H1 (cell line): ENCODE measurements around the gene SOS1. TPM values are rescaled to one million over a fixed set of nuclear protein-coding genes. Genes with fewer than 3 reads are reported as not detected.

Experiments
- CHD7 ChIP-seq: fragments of 300-600 bp; sonication (generic); IDR thresholded peaks from 2 replicates; pipeline ENCODE4 v1.7.1; 2012; ENCODE audit warnings: low read length, moderate library complexity, mild to moderate bottlenecking, inconsistent platforms; ENCODE audit not compliant: insufficient replicate concordance
- EP300 ChIP-seq, 2 experiments: IDR thresholded peaks; 1 replicate in 1 of 2; 2 replicates in 1 of 2; pipeline ENCODE4 v1.6.1; 2011 to 2012; ENCODE audit warnings: low read depth in 2 of 2, low read length in 2 of 2, mild to moderate bottlenecking in 2 of 2, borderline replicate concordance in 1 of 2, inconsistent platforms in 1 of 2, moderate library complexity in 1 of 2
- FOSL1 ChIP-seq: IDR thresholded peaks from 2 replicates; pipeline ENCODE4 v1.6.1; 2011; ENCODE audit warnings: mild to moderate bottlenecking, low read depth, low read length, moderate library complexity; ENCODE audit not compliant: insufficient read depth
- POLR2A ChIP-seq, 2 experiments: IDR thresholded peaks; 1 replicate in 1 of 2; 2 replicates in 1 of 2; pipeline ENCODE4 v1.6.1; 2011; ENCODE audit warnings: low read depth in 2 of 2, low read length in 2 of 2, mild to moderate bottlenecking in 2 of 2; ENCODE audit errors: control extremely low read depth in 1 of 2
- TAF1 ChIP-seq: IDR thresholded peaks from 2 replicates; pipeline ENCODE4 v1.6.1; 2011; ENCODE audit warnings: mild to moderate bottlenecking, low read depth, low read length
- polyA plus RNA-seq, 7 experiments: library from polyadenylated mRNA; depleted of rRNA in 3 of 7; stranded (reverse) in 5 of 7; unstranded in 2 of 7; fragments of >200 nt in 5 of 7; fragments of 200-250 nt in 2 of 7; gene quantifications; 1 replicate in 5 of 7; 2 replicates in 1 of 7; 4 replicates in 1 of 7; pipeline versions ENCODE4 v1.2.1 to v1.2.3, GENCODE V29; 2011 to 2013; ENCODE audit warnings: missing spikeins in 2 of 7, mixed read lengths in 2 of 7
- total RNA-seq: library from RNA; stranded (reverse); fragmentation: NEBNext Ultra II Directional; extraction: Animal tissue kit (Norgen Biotek cat#: 25700); gene quantifications from 2 replicates; pipeline ENCODE4 v1.2.1, GENCODE V29; 2021
- TF ChIP-seq, protein P1 (sequence below): IDR thresholded peaks from 2 replicates; pipeline ENCODE4 v1.6.1; 2011; ENCODE audit warnings: low read length, improper control_type of control experiment

Gene SOS1
- total and polyA plus RNA-seq, 2 of the 8 experiments (the other 6 are each of a cell fraction or from before 2014, with no cell fraction given) = 25.7 to 27.0 TPM

DNA sequence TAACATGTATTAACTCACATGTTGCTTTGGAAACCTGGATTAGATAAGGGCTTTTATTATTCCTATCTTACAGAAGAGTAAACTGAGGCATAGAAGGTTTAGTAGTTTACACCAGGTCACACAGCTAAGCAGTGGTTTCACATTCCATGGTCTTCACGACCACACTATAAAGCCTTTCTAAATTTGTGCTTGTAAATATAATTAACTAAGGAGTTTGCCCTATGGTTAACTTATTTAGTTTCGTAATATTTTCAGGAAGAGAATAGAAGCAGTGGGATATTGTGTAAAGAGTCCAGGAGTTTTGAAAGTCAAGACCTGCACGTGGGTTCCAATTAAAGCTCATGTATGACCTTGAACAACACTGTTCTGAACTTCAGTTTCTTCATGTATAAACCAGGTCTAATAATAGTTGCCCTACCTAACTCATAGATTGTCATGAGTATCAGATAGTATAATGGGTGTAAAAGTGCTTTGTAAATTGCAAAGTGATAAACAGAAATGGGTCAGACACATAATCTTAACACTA, 19.5 kb upstream of the SOS1 start (continued):
- TF ChIP-seq CHD7 (no peak), TAF1 (no peak), POLR2A (IDR thresholded peaks at IDR 0.05; ENCODE audit: control extremely low read depth in 1 of 2, low read depth in 2 of 2, low read length in 2 of 2) (no peak), FOSL1 (no peak), EP300 (IDR thresholded peaks at IDR 0.05; ENCODE audit: borderline replicate concordance in 1 of 2, low read depth in 2 of 2, low read length in 2 of 2) (no peak)
- TF ChIP-seq, protein P1, sequence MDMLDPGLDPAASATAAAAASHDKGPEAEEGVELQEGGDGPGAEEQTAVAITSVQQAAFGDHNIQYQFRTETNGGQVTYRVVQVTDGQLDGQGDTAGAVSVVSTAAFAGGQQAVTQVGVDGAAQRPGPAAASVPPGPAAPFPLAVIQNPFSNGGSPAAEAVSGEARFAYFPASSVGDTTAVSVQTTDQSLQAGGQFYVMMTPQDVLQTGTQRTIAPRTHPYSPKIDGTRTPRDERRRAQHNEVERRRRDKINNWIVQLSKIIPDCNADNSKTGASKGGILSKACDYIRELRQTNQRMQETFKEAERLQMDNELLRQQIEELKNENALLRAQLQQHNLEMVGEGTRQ = no peak
